GM12878 (cell line): Measurements from ENCODE around the gene ELP1. TPM values are rescaled to one million over a fixed set of nuclear protein-coding genes. Genes with fewer than 3 reads are reported as not detected.

Experiments used
- ATF7 ChIP-seq: fragments of 450-650 bp; IDR thresholded peaks from 2 replicates; pipeline ENCODE4 v1.6.1; 2016; ENCODE audit warnings: low read depth, mild to moderate bottlenecking
- BHLHE40 ChIP-seq, 2 experiments: fragments of 450-650 bp in 1 of 2; IDR thresholded peaks; 2 replicates each; pipeline ENCODE4 v1.6.1; 2011 to 2017; ENCODE audit warnings: low read depth in 2 of 2, borderline replicate concordance in 1 of 2, improper control_type of control experiment in 1 of 2, low read length in 1 of 2, mild to moderate bottlenecking in 1 of 2
- CBX5 ChIP-seq: sonication (generic); IDR thresholded peaks from 2 replicates; pipeline ENCODE4 v1.6.1; 2016; ENCODE audit warnings: low read depth, moderate library complexity, mild to moderate bottlenecking, inconsistent platforms
- CREB1 ChIP-seq: IDR thresholded peaks from 2 replicates; pipeline ENCODE4 v1.6.1; 2012; ENCODE audit warnings: low read depth, mild to moderate bottlenecking, inconsistent platforms
- IKZF1 ChIP-seq: fragments of 450-650 bp; conservative IDR thresholded peaks from 2 replicates; pipeline ENCODE4 v1.6.1; 2017; ENCODE audit warnings: antibody characterized with exemption, mild to moderate bottlenecking
- JUNB ChIP-seq: IDR thresholded peaks from 2 replicates; pipeline ENCODE4 v1.6.1; 2016; ENCODE audit warnings: antibody characterized with exemption, mild to moderate bottlenecking
- MTA2 ChIP-seq: fragments of 450-650 bp; IDR thresholded peaks from 2 replicates; pipeline ENCODE4 v1.6.1; 2016; ENCODE audit warnings: low read depth, mild to moderate bottlenecking, moderate library complexity
- MTA3 ChIP-seq: IDR thresholded peaks from 2 replicates; pipeline ENCODE4 v1.6.1; 2012; ENCODE audit warnings: low read length, inconsistent platforms, borderline replicate concordance
- MXI1 ChIP-seq: fragments of 150-350 bp; IDR thresholded peaks from 2 replicates; pipeline ENCODE4 v1.6.1; 2011; ENCODE audit warnings: low read depth, mild to moderate bottlenecking, inconsistent platforms, low read length, improper control_type of control experiment
- NFIC ChIP-seq: IDR thresholded peaks from 2 replicates; pipeline ENCODE4 v1.6.1; 2012; ENCODE audit warnings: low read depth, mild to moderate bottlenecking, inconsistent platforms, low read length, moderate library complexity
- NR2F1 ChIP-seq: fragments of 450-650 bp; conservative IDR thresholded peaks from 2 replicates; pipeline ENCODE4 v1.6.1; 2017; ENCODE audit warnings: mild to moderate bottlenecking
- POLR2AphosphoS5 ChIP-seq: IDR thresholded peaks from 2 replicates; pipeline ENCODE4 v1.6.1; 2011; ENCODE audit warnings: mild to moderate bottlenecking, low read length, inconsistent platforms
- POU2F2 ChIP-seq: IDR thresholded peaks from 3 replicates; pipeline ENCODE4 v1.6.1; 2011; ENCODE audit warnings: low read depth, mild to moderate bottlenecking, low read length, borderline replicate concordance
- SMAD1 ChIP-seq: fragments of 450-650 bp; IDR thresholded peaks from 2 replicates; pipeline ENCODE4 v1.6.1; 2018; ENCODE audit warnings: mild to moderate bottlenecking, low read depth; ENCODE audit not compliant: partially characterized antibody
- SPI1 ChIP-seq: IDR thresholded peaks from 2 replicates; pipeline ENCODE4 v1.6.1; 2011; ENCODE audit warnings: low read depth, mild to moderate bottlenecking, low read length, moderate library complexity, borderline replicate concordance; ENCODE audit not compliant: insufficient read depth
- SREBF1 ChIP-seq: IDR thresholded peaks from 2 replicates; pipeline ENCODE4 v1.6.1; 2012; ENCODE audit warnings: mild to moderate bottlenecking, low read length
- TCF7 ChIP-seq: IDR thresholded peaks from 2 replicates; pipeline ENCODE4 v1.6.1; 2014; ENCODE audit warnings: antibody characterized with exemption, borderline replicate concordance
- polyA plus RNA-seq, 11 experiments: library from polyadenylated mRNA; depleted of rRNA in 4 of 11; unstranded in 6 of 11; stranded (reverse) in 5 of 11; fragments of >200 nt; fragmentation: Nextera tagmentation in 4 of 11; fragmentation: Illumina TruSeq in 1 of 11; extraction: Ambion mirVana in 4 of 11; extraction: Trizol in 1 of 11; gene quantifications; 1 replicate in 1 of 11; 2 replicates in 10 of 11; pipeline versions ENCODE4 v1.2.1 to v1.2.3, GENCODE V29; 2011 to 2016; ENCODE audit warnings: inconsistent platforms in 2 of 11, missing spikeins in 2 of 11, low read depth in 1 of 11
- total RNA-seq, 4 experiments: library from RNA; depleted of rRNA in 3 of 4; stranded (reverse); fragments of >200 nt in 3 of 4; fragmentation: Illumina TruSeq in 1 of 4; extraction: Trizol in 1 of 4; gene quantifications; 2 replicates each; pipeline versions ENCODE4 v1.2.1 to v1.2.3, GENCODE V29; 2013 to 2021
- TF ChIP-seq, protein P1 (sequence below): IDR thresholded peaks from 2 replicates; pipeline ENCODE4 v1.6.1; 2012; ENCODE audit warnings: low read length, inconsistent platforms
- TF ChIP-seq, protein P2 (sequence below): fragments of 450-650 bp; IDR thresholded peaks from 2 replicates; pipeline ENCODE4 v1.6.1; 2017; ENCODE audit warnings: mild to moderate bottlenecking, low read depth, inconsistent platforms; ENCODE audit not compliant: poor library complexity, severe bottlenecking
- TF ChIP-seq, protein P3 (sequence below): fragments of 450-650 bp; formaldehyde crosslinking; IDR thresholded peaks from 2 replicates; pipeline ENCODE4 v1.4.0; 2020; ENCODE audit warnings: mild to moderate bottlenecking, moderate library complexity

Gene ELP1
- total and polyA plus RNA-seq, 10 of the 15 experiments (the other 5 are each of a cell fraction or from before 2014, with no cell fraction given) = 9.7 to 29.9 (median 26.0) TPM

DNA sequence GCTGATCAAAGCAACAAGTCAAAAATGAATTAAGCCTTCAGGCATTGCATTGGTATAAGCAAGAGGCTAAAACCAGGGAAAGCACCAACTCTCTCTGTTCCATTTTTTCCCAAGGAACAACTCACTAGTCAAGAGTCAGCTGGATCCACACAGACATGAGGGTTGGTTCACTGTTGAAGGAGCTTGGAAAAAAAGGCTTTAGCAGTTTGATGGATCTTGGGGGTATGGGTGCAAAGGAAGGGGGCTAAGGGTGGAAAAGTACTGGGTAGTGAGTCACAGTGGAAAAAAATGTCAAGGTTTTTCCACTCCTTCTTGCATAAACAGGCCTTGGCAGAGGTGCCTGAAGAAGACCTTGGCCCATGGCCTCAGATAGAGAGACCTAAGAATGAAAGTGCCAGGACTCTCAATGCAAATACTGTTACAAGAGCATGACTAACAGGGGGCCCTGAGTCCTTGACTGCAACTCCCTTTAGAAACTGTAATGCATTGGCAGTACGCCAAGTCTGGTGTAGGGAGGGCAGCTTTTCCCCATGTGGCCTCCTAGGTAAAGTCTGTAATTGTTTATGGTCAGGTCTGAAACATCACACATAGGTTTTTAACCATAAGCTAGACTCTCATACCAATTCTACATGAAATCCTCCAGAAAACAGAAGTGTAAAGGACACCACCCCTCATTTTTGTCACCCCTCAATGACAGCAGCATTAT is 48.1 kb downstream of the ELP1 start (continued):
- TF ChIP-seq, protein P1, sequence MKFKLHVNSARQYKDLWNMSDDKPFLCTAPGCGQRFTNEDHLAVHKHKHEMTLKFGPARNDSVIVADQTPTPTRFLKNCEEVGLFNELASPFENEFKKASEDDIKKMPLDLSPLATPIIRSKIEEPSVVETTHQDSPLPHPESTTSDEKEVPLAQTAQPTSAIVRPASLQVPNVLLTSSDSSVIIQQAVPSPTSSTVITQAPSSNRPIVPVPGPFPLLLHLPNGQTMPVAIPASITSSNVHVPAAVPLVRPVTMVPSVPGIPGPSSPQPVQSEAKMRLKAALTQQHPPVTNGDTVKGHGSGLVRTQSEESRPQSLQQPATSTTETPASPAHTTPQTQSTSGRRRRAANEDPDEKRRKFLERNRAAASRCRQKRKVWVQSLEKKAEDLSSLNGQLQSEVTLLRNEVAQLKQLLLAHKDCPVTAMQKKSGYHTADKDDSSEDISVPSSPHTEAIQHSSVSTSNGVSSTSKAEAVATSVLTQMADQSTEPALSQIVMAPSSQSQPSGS = 0 out of 2 replicates have a peak, but pooled peaks have one; percentile 35
- TF ChIP-seq NR2F1 (0 out of 2 replicates have a peak, but pooled peaks have one; percentile 38), CREB1 (0 out of 2 replicates have a peak, but pooled peaks have one; percentile 17), BHLHE40 (IDR thresholded peaks at IDR 0.05; ENCODE audit: borderline replicate concordance in 1 of 2, low read depth in 2 of 2, low read length in 1 of 2) (peak; percentile 35 to 65; a peak in 2 of 4 replicates), IKZF1 (peak; percentile 42; the same call in 1 of the 2 replicates), SMAD1 (peak; percentile 99), MTA2 (peak; percentile 66), TCF7 (0 out of 2 replicates have a peak, but pooled peaks have one; percentile 7), NFIC (peak; percentile 24; the same call in 1 of the 2 replicates), SPI1 (0 out of 2 replicates have a peak, but pooled peaks have one; percentile 3), ATF7 (peak; percentile 63), POLR2AphosphoS5 (peak; percentile 56; the same call in 1 of the 2 replicates), JUNB (no peak), MTA3 (no peak), MXI1 (no peak), POU2F2 (peak; percentile 77; the same call in 2 of the 3 replicates), SREBF1 (0 out of 2 replicates have a peak, but pooled peaks have one; percentile 29), CBX5 (0 out of 2 replicates have a peak, but pooled peaks have one; percentile 34)
- TF ChIP-seq, protein P2, sequence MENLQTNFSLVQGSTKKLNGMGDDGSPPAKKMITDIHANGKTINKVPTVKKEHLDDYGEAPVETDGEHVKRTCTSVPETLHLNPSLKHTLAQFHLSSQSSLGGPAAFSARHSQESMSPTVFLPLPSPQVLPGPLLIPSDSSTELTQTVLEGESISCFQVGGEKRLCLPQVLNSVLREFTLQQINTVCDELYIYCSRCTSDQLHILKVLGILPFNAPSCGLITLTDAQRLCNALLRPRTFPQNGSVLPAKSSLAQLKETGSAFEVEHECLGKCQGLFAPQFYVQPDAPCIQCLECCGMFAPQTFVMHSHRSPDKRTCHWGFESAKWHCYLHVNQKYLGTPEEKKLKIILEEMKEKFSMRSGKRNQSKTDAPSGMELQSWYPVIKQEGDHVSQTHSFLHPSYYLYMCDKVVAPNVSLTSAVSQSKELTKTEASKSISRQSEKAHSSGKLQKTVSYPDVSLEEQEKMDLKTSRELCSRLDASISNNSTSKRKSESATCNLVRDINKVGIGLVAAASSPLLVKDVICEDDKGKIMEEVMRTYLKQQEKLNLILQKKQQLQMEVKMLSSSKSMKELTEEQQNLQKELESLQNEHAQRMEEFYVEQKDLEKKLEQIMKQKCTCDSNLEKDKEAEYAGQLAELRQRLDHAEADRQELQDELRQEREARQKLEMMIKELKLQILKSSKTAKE = peak; percentile 94
- TF ChIP-seq, protein P3, sequence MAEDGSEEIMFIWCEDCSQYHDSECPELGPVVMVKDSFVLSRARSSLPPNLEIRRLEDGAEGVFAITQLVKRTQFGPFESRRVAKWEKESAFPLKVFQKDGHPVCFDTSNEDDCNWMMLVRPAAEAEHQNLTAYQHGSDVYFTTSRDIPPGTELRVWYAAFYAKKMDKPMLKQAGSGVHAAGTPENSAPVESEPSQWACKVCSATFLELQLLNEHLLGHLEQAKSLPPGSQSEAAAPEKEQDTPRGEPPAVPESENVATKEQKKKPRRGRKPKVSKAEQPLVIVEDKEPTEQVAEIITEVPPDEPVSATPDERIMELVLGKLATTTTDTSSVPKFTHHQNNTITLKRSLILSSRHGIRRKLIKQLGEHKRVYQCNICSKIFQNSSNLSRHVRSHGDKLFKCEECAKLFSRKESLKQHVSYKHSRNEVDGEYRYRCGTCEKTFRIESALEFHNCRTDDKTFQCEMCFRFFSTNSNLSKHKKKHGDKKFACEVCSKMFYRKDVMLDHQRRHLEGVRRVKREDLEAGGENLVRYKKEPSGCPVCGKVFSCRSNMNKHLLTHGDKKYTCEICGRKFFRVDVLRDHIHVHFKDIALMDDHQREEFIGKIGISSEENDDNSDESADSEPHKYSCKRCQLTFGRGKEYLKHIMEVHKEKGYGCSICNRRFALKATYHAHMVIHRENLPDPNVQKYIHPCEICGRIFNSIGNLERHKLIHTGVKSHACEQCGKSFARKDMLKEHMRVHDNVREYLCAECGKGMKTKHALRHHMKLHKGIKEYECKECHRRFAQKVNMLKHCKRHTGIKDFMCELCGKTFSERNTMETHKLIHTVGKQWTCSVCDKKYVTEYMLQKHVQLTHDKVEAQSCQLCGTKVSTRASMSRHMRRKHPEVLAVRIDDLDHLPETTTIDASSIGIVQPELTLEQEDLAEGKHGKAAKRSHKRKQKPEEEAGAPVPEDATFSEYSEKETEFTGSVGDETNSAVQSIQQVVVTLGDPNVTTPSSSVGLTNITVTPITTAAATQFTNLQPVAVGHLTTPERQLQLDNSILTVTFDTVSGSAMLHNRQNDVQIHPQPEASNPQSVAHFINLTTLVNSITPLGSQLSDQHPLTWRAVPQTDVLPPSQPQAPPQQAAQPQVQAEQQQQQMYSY (CRISPR knock-in tag) = no peak
